HG03432 (cell line): ENCODE results near the gene ARHGEF35.
"Not testable (repeated sequence)": the region's sequence is repeated elsewhere in the genome, so short reads cannot be mapped to it uniquely, and the experiment has no call there.

Experiments used
- ATAC-seq: cut with Tn5 transposase; IDR thresholded peaks from one replicate; pipeline ENCODE4 v1.9.1; 2021; ENCODE audit warnings: mild to moderate bottlenecking, moderate library complexity; ENCODE audit not compliant: unreplicated experiment

Gene ARHGEF35

GRCh38 chr7:144195212-144195872 is at the start of gene ARHGEF35:
TSS of gene ARHGEF35 (minus strand) at chr7:144195833. CDS start at chr7:144188383, 7,450 bp downstream.
- ATAC-seq, result peak; percentile 79

GRCh38 chr7:144245372-144245771 is 49.7 kb upstream of the ARHGEF35 start:
- not testable (repeated sequence) for ATAC-seq

- ATAC-seq, result not testable (repeated sequence)
These were observed 43.7 kb upstream of the ARHGEF35 start, which contains the start of gene OR2A42 for GRCh38 chr7:144239365-144239764. TSS of gene OR2A42 (minus strand) at chr7:144239605. CDS start at chr7:144232843, 6,762 bp downstream.

- ATAC-seq, result not testable (repeated sequence)
These were observed 43.0 kb upstream of the ARHGEF35 start for GRCh38 chr7:144238530-144239082.

- not testable (repeated sequence) for ATAC-seq
These were observed 37.4 kb upstream of the ARHGEF35 start for GRCh38 chr7:144233039-144233438.

- not testable (repeated sequence) for ATAC-seq
These were observed 35.4 kb upstream of the ARHGEF35 start for GRCh38 chr7:144231027-144231426.

GRCh38 chr7:144228810-144229209 is 33.2 kb upstream of the ARHGEF35 start:
- ATAC-seq, result not testable (repeated sequence)

GRCh38 chr7:144226866-144227265 is 31.2 kb upstream of the ARHGEF35 start:
- ATAC-seq, result not testable (repeated sequence)

GRCh38 chr7:144223675-144224074 is 28.0 kb upstream of the ARHGEF35 start:
- not testable (repeated sequence) for ATAC-seq

- not testable (repeated sequence) for ATAC-seq
These were observed 24.9 kb upstream of the ARHGEF35 start for GRCh38 chr7:144220531-144220930.

- peak; percentile 64 for ATAC-seq
These were observed 23.5 kb upstream of the ARHGEF35 start for GRCh38 chr7:144219149-144219548.

- ATAC-seq, result not testable (repeated sequence)
These were observed 22.9 kb upstream of the ARHGEF35 start for GRCh38 chr7:144218581-144218980.

GRCh38 chr7:144217200-144217599 is 21.6 kb upstream of the ARHGEF35 start:
- not testable (repeated sequence) for ATAC-seq

- ATAC-seq, result not testable (repeated sequence)
These were observed 9.7 kb upstream of the ARHGEF35 start for GRCh38 chr7:144205306-144205705.

- not testable (repeated sequence) for ATAC-seq
These were observed 7.5 kb upstream of the ARHGEF35 start for GRCh38 chr7:144203086-144203485.

- peak; percentile 37 for ATAC-seq
These were observed 6.3 kb upstream of the ARHGEF35 start for GRCh38 chr7:144201978-144202377.

- ATAC-seq, result not testable (repeated sequence)
These were observed 3.3 kb upstream of the ARHGEF35 start for GRCh38 chr7:144198934-144199333.

- not testable (repeated sequence) for ATAC-seq
These were observed 1.2 kb downstream of the ARHGEF35 start for GRCh38 chr7:144194453-144194852.

- ATAC-seq, result not testable (repeated sequence)
These were observed 1.9 kb downstream of the ARHGEF35 start for GRCh38 chr7:144193782-144194181.

- ATAC-seq, result not testable (repeated sequence)
These were observed 7.0 kb downstream of the ARHGEF35 start for GRCh38 chr7:144188578-144189171.

GRCh38 chr7:144187848-144188247 is 7.8 kb downstream of the ARHGEF35 start:
- not testable (repeated sequence) for ATAC-seq

- ATAC-seq, result not testable (repeated sequence)
These were observed 12.5 kb downstream of the ARHGEF35 start, which contains the start of gene CTAGE4 for GRCh38 chr7:144183166-144183565. TSS of gene CTAGE4 (plus strand) at chr7:144183466. CDS start at chr7:144183504, 38 bp downstream.
